ENCODE results near the gene BAD. TPM values are rescaled to one million over a fixed set of nuclear protein-coding genes. Genes with fewer than 3 reads are reported as not detected.

Gene BAD
- total RNA-seq, 2 experiments from 2014 or later, result 21.2 to 74.2 TPM

DNA sequence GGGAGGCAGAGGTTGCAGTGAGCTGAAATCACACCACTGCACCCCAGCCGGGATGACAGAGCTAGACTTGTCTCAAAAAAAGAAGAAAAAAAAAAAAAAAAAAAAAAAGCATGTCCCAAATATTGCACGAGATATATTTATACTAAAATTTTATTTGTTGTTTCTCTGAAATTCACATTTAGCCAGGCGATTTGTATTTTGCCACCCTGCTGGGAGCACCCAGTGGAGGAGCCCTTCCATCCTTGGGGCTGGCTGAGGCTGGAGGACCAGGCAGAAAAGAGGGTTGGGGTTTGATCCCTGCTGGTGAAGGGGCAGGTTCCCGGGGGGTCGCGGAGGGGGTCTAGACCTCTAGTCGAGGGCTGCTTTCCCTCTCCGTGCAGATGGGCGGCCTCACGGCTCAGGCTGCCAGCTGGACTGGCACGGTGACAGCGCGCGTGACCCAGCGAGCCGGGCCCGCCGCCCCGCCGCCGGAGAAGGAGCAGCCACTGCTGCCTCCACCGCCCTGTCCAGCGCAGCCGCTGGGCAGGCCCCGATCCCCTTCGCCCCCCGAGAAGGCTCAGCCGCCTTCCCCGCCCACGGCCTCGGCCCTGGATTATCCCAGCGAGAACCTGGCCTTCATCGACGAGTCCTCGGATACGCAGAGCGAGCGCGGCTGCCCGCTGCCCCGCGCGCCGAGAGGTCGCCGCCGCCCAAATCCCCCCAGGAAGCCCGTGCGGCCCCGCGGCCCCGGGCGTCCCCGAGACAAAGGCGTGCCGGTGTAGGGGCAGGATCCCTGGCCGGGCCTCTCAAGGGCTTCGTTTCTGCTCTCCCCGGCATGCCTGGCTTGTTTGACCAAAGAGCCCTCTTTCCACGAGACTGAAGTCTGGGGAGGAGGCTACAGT is 14.7 kb upstream of the BAD start:
- BruUV-seq (replicated peaks), result no TSS peak
- Histone ChIP-seq H3K9me2 (ENCODE audit: insufficient read depth, low read length) (no peaks in the 10 kb centered on the region), H3K36me3 (ENCODE audit: insufficient read depth, low read length) (no peaks in the 10 kb centered on the region), H3K4me2 (ENCODE audit: low read length) (no peak overlapping the region), H3K4me1 (ENCODE audit: insufficient read depth, low read length, poor library complexity, severe bottlenecking) (peaks cover 19% of the 10 kb centered on the region), H4K20me1 (ENCODE audit: insufficient read depth, low read length) (no peaks in the 10 kb centered on the region), H3K79me2 (ENCODE audit: insufficient read depth, low read depth, low read length) (no peaks in the 10 kb centered on the region), H2AFZ (ENCODE audit: low read length) (no peak overlapping the region), H3K9me3 (ENCODE audit: low read length) (no peaks in the 10 kb centered on the region), H3K27ac (ENCODE audit: low read depth, low read length, poor library complexity, severe bottlenecking) (no peak overlapping the region), H3K4me3 (ENCODE audit: low read depth, low read length, poor library complexity, severe bottlenecking) (no peak overlapping the region)
- no peak for DNase-seq (ENCODE audit: low spot score)
- CTCF ChIA-PET (ENCODE audit: unreplicated experiment), result no interaction called here
- POLR2A ChIA-PET, result no interaction called here
- intact Hi-C loops (cut with micrococcal nuclease; ENCODE audit: unreplicated experiment), result no loop called here
- no peak for TF ChIP-seq EZH2phosphoT487 (IDR thresholded peaks at IDR 0.05; ENCODE audit: borderline replicate concordance, low read depth, low read length)
- TF ChIP-seq, protein P1, sequence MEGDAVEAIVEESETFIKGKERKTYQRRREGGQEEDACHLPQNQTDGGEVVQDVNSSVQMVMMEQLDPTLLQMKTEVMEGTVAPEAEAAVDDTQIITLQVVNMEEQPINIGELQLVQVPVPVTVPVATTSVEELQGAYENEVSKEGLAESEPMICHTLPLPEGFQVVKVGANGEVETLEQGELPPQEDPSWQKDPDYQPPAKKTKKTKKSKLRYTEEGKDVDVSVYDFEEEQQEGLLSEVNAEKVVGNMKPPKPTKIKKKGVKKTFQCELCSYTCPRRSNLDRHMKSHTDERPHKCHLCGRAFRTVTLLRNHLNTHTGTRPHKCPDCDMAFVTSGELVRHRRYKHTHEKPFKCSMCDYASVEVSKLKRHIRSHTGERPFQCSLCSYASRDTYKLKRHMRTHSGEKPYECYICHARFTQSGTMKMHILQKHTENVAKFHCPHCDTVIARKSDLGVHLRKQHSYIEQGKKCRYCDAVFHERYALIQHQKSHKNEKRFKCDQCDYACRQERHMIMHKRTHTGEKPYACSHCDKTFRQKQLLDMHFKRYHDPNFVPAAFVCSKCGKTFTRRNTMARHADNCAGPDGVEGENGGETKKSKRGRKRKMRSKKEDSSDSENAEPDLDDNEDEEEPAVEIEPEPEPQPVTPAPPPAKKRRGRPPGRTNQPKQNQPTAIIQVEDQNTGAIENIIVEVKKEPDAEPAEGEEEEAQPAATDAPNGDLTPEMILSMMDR (conservative IDR thresholded peaks at IDR 0.05; ENCODE audit: low read length), result no peak

DNA sequence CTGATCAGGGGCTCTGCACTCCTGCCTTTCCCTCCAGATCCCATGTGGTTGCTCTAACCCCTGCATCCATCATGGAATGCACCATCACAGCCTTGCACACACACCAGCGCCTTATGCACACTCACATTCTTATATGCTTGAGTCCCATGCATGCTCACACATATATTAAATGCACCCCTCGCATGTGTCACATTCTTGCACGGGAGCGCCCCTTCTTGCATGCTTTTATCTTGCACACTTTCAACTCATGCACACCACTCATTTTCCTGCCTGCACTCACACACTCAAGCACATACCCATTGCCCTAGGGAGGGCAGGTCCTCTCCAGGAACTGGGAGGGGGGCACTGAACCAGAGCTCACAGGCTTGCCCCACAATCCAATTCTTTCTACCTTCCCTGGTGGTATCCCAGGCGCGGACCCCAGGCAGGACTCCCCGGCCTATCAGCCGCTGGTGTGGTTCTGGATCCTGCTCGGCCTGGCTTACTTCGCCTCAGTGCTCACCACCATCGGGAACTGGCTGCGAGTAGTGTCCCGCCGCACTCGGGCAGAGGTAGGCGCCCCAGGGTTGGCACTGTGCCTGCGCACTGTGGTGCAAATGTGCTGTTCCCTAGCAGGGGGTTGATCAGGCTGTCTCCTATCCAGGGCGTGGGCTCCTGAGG is 13.4 kb upstream of the BAD start:
- Histone ChIP-seq H3K27ac (ENCODE audit: low read depth, low read length, poor library complexity, severe bottlenecking) (no peak overlapping the region), H3K4me1 (ENCODE audit: insufficient read depth, low read length, poor library complexity, severe bottlenecking) (peaks cover 9% of the 10 kb centered on the region), H3K9me2 (ENCODE audit: insufficient read depth, low read length) (no peaks in the 10 kb centered on the region), H3K4me2 (ENCODE audit: low read length) (no peak overlapping the region), H4K20me1 (ENCODE audit: insufficient read depth, low read length) (no peaks in the 10 kb centered on the region), H3K4me3 (ENCODE audit: low read depth, low read length, poor library complexity, severe bottlenecking) (no peak overlapping the region), H3K36me3 (ENCODE audit: insufficient read depth, low read length) (no peaks in the 10 kb centered on the region), H2AFZ (ENCODE audit: low read length) (no peak overlapping the region), H3K79me2 (ENCODE audit: insufficient read depth, low read depth, low read length) (no peaks in the 10 kb centered on the region), H3K9me3 (ENCODE audit: low read length) (no peaks in the 10 kb centered on the region)
- no peak for DNase-seq (ENCODE audit: low spot score)
- no peak for TF ChIP-seq EZH2phosphoT487 (IDR thresholded peaks at IDR 0.05; ENCODE audit: borderline replicate concordance, low read depth, low read length)
- TF ChIP-seq, protein P1 (conservative IDR thresholded peaks at IDR 0.05; ENCODE audit: low read length), result no peak
- ChIA-PET CTCF (ENCODE audit: unreplicated experiment) (no interaction called here), POLR2A (no interaction called here)
- no TSS peak for BruUV-seq (replicated peaks)
- intact Hi-C loops (cut with micrococcal nuclease; ENCODE audit: unreplicated experiment), result no loop called here

All from OCI-LY7 (cell line).